K562 (cell line): ENCODE results near the gene TBC1D17. TPM values are rescaled to one million over a fixed set of nuclear protein-coding genes. Genes with fewer than 3 reads are reported as not detected.
A peak's percentile ranks its signal among the peaks of the same experiment; 100 is the strongest.

Experiments
- CREBBP ChIP-seq: IDR thresholded peaks from one replicate; pipeline ENCODE4 v1.6.1; 2012; ENCODE audit warnings: low read depth, mild to moderate bottlenecking, control low read depth, inconsistent platforms, low read length
- DEAF1 ChIP-seq: fragments of 450-650 bp; formaldehyde crosslinking; IDR thresholded peaks from 2 replicates; pipeline ENCODE4 v1.4.0; 2020; ENCODE audit warnings: mild to moderate bottlenecking, moderate library complexity
- ESRRB ChIP-seq: fragments of 250-450 bp; sonication (Bioruptor Pico); IDR thresholded peaks from 2 replicates; pipeline ENCODE4 v1.5.0; 2020; ENCODE audit warnings: mild to moderate bottlenecking, moderate library complexity, borderline replicate concordance
- NFIC ChIP-seq: fragments of 450-650 bp; IDR thresholded peaks from 2 replicates; pipeline ENCODE4 v1.6.1; 2017; ENCODE audit warnings: mild to moderate bottlenecking, inconsistent platforms
- PHF20 ChIP-seq: fragments of 450-650 bp; IDR thresholded peaks from 2 replicates; pipeline ENCODE4 v1.6.1; 2018; ENCODE audit not compliant: partially characterized antibody
- SP2 ChIP-seq: IDR thresholded peaks from 2 replicates; pipeline ENCODE4 v1.6.1; 2011; ENCODE audit warnings: mild to moderate bottlenecking, low read depth, low read length, moderate library complexity; ENCODE audit not compliant: poor library complexity, severe bottlenecking; ENCODE audit errors: extremely low read depth
- SRSF3 ChIP-seq: fragments of 200-400 bp; formaldehyde crosslinking; IDR thresholded peaks from 2 replicates; pipeline ENCODE4 v1.6.1; 2016; ENCODE audit warnings: mild to moderate bottlenecking, low read length, moderate library complexity; ENCODE audit not compliant: insufficient read depth
- TFAP4 ChIP-seq: sonication (generic); formaldehyde crosslinking; IDR thresholded peaks from 2 replicates; pipeline ENCODE4 v1.8.0; 2022; ENCODE audit warnings: missing genetic modification reagents, mild to moderate bottlenecking, moderate library complexity, borderline replicate concordance
- USF1 ChIP-seq: sonication (generic); formaldehyde crosslinking; IDR thresholded peaks from 2 replicates; pipeline ENCODE4 v1.9.0; 2022; ENCODE audit warnings: mild to moderate bottlenecking, missing genetic modification reagents
- ZBTB2 ChIP-seq: fragments of 450-650 bp; IDR thresholded peaks from 2 replicates; pipeline ENCODE4 v1.6.1; 2016; ENCODE audit warnings: antibody characterized with exemption
- ZBTB33 ChIP-seq: sonication (generic); formaldehyde crosslinking; IDR thresholded peaks from 2 replicates; pipeline ENCODE4 v1.8.1; 2023; ENCODE audit warnings: mild to moderate bottlenecking, missing genetic modification reagents
- ZBTB34 ChIP-seq: fragments of 250-450 bp; sonication (Bioruptor Pico); IDR thresholded peaks from 2 replicates; pipeline ENCODE4 v1.8.0; 2021; ENCODE audit warnings: mild to moderate bottlenecking, moderate library complexity
- ZMIZ1 ChIP-seq, 2 experiments: fragments of 150-350 bp in 1 of 2; IDR thresholded peaks; 2 replicates each; pipeline ENCODE4 v1.6.1; 2012 to 2016; ENCODE audit warnings: low read depth in 2 of 2, low read length in 2 of 2, mild to moderate bottlenecking in 1 of 2, moderate library complexity in 1 of 2
- ZNF282 ChIP-seq: sonication (generic); formaldehyde crosslinking; IDR thresholded peaks from 2 replicates; pipeline ENCODE4 v1.8.1; 2023; ENCODE audit warnings: missing genetic modification reagents
- polyA plus RNA-seq, 8 experiments: library from polyadenylated mRNA; depleted of rRNA in 4 of 8; stranded (reverse) in 5 of 8; unstranded in 3 of 8; fragments of >200 nt; fragmentation: Nextera tagmentation in 2 of 8; fragmentation: Illumina TruSeq in 1 of 8; extraction: Ambion mirVana in 2 of 8; extraction: Trizol in 1 of 8; gene quantifications; 2 replicates each; pipeline versions ENCODE4 v1.2.1 to v1.2.3, GENCODE V29; 2011 to 2014; ENCODE audit warnings: inconsistent platforms in 1 of 8, missing spikeins in 1 of 8
- total RNA-seq, 7 experiments: library from RNA; depleted of rRNA in 6 of 7; stranded (reverse); fragments of >200 nt in 6 of 7; fragmentation: Illumina TruSeq in 2 of 7; extraction: Trizol in 2 of 7; gene quantifications; 2 replicates each; pipeline versions ENCODE4 v1.2.1 to v1.2.3, GENCODE V29; 2011 to 2021; ENCODE audit warnings: low replicate concordance in 1 of 7

Gene TBC1D17
- total and polyA plus RNA-seq, 9 of the 15 experiments (the other 6 are each of a cell fraction or from before 2014, with no cell fraction given) = 0.42 to 16.0 (median 3.8) TPM

- TF ChIP-seq ZMIZ1 (IDR thresholded peaks at IDR 0.05; ENCODE audit: low read depth in 2 of 2, low read length in 2 of 2) (no peak), ZBTB33 (CRISPR knock-in tag) (peak; percentile 84; the same call in 1 of the 2 replicates), ZBTB2 (no peak), USF1 (CRISPR knock-in tag) (peak; percentile 84), SRSF3 (no peak), ZBTB34 (no peak), PHF20 (no peak), SP2 (peak; percentile 62), TFAP4 (no peak), DEAF1 (CRISPR knock-in tag) (no peak), ESRRB (CRISPR knock-in tag) (no peak), CREBBP (no peak), NFIC (no peak), ZNF282 (CRISPR knock-in tag) (no peak)
Observed at GRCh38 chr19:49881672-49882394, 4.3 kb downstream of the TBC1D17 start (continued).
